GM12892 (cell line): ENCODE data around the gene RXRB.

Experiments used
- POLR2A ChIP-seq: IDR thresholded peaks from 2 replicates; pipeline ENCODE4 v1.6.1; 2011; ENCODE audit warnings: low read depth, low read length, control low read depth
- POLR2AphosphoS5 ChIP-seq: IDR thresholded peaks from 2 replicates; pipeline ENCODE4 v1.6.1; 2011; ENCODE audit warnings: low read depth, low read length, control low read depth

DNA sequence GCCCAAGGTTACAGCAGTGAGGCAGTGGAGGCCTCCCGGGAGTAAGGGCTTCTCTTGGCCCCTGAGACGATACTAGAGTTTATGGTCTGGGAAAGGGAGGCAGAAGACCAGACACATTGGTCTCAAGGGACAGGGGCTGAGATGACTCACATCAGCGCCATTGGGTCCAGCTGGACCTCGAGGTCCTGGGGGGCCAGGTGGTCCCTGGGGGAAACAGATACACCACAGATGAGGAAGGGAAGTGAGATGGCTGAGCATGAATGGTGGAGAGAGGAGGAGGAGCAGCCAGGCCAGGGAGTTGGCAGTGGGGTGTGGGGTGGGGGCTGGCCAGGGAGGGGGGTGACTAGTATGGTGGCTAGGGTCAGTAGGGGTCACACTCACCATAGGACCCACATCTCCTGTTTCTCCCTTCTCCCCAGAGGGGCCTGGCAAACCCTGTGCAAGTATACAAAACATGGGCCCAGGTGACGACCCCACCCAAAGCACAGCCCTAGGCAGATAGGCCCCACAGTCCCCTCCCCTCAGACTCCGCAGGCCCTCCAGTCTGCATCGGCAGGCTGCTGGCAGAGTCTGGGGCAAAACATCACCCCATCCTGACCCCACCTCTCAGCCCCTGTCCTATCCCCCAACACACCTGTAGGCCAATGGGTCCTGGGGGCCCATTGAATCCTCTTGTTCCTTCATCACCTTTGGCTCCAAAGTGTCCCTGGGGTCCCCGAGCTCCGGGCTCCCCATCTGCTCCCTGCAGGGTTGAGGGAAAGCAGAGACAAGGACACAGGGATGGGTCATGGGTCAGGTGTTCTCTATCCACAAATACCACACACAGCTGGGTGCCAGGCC is 30.1 kb downstream of the RXRB start:
- no peak for TF ChIP-seq POLR2A
- no peak for TF ChIP-seq POLR2AphosphoS5
